Mucosa of rectum (tissue), 2 donors: ENCODE measurements around the gene KCTD11.
A peak's percentile ranks its signal among the peaks of the same experiment; 100 is the strongest.

Experiments used
- H3K27ac ChIP-seq, 2 donors: one replicate each; pipeline ENCODE4 v1.7.0; 2013; ENCODE audit warnings: inconsistent platforms in 2 of 2, low read depth in 2 of 2, low read length in 2 of 2
- H3K27me3 ChIP-seq, 2 donors: one replicate each; pipeline ENCODE4 v1.7.0; 2013; ENCODE audit warnings: low read length in 2 of 2; ENCODE audit not compliant: control insufficient read depth in 2 of 2, insufficient read depth in 2 of 2
- H3K36me3 ChIP-seq, 2 donors: one replicate each; pipeline ENCODE4 v1.7.0; 2013; ENCODE audit warnings: low read length in 2 of 2; ENCODE audit not compliant: control insufficient read depth in 2 of 2, insufficient read depth in 2 of 2
- H3K4me1 ChIP-seq, 2 donors: one replicate each; pipeline ENCODE4 v1.7.0; 2013; ENCODE audit warnings: low read length in 2 of 2, mild to moderate bottlenecking in 1 of 2; ENCODE audit not compliant: control insufficient read depth in 2 of 2, insufficient read depth in 2 of 2
- H3K4me3 ChIP-seq, 2 donors: one replicate each; pipeline ENCODE4 v1.7.0; 2013; ENCODE audit warnings: low read length in 2 of 2
- H3K9ac ChIP-seq, 2 donors: one replicate each; pipeline ENCODE4 v1.7.0; 2013; ENCODE audit warnings: low read length in 2 of 2, low read depth in 1 of 2, mild to moderate bottlenecking in 1 of 2
- H3K9me3 ChIP-seq, 2 donors: one replicate each; pipeline ENCODE4 v1.7.0; 2013; ENCODE audit warnings: low read length in 2 of 2; ENCODE audit not compliant: control insufficient read depth in 2 of 2
- donor health status: healthy.
- donor health status: Normal muscosa, but diverticular disease.

KCTD11 gene

GRCh38 chr17:7369825-7370224, 17.9 kb downstream of the KCTD11 start:
- Histone ChIP-seq H3K9me3 (no peaks in the 10 kb centered on the region), H3K36me3 (no peaks in the 10 kb centered on the region), H3K4me1 (no peaks in the 10 kb centered on the region), H3K9ac (no peak overlapping the region), H3K27me3 (no peaks in the 10 kb centered on the region), H3K27ac (no peak overlapping the region), H3K4me3 (no peak overlapping the region)

GRCh38 chr17:7370853-7371252, 18.9 kb downstream of the KCTD11 start:
- H3K27me3 ChIP-seq, result no peaks in the 10 kb centered on the region
- H3K4me1 ChIP-seq, result no peaks in the 10 kb centered on the region
- no peak overlapping the region for H3K9ac ChIP-seq
- no peaks in the 10 kb centered on the region for H3K9me3 ChIP-seq
- H3K27ac ChIP-seq, result no peak overlapping the region
- no peak overlapping the region for H3K4me3 ChIP-seq
- H3K36me3 ChIP-seq, result no peaks in the 10 kb centered on the region

- no peak overlapping the region for H3K27ac ChIP-seq
- no peaks in the 10 kb centered on the region for H3K27me3 ChIP-seq
- no peak overlapping the region for H3K9ac ChIP-seq
- H3K36me3 ChIP-seq, result no peaks in the 10 kb centered on the region
- no peaks in the 10 kb centered on the region for H3K9me3 ChIP-seq
- H3K4me1 ChIP-seq, result no peaks in the 10 kb centered on the region
- no peak overlapping the region for H3K4me3 ChIP-seq
Measured at GRCh38 chr17:7374353-7374752, 22.4 kb downstream of the KCTD11 start.

- no peak overlapping the region for H3K27ac ChIP-seq
- H3K9ac ChIP-seq, result no peak overlapping the region
- H3K9me3 ChIP-seq, result no peaks in the 10 kb centered on the region
- H3K27me3 ChIP-seq, result no peaks in the 10 kb centered on the region
- peaks cover 13 to 16% of the 10 kb centered on the region in 2 donors for H3K4me1 ChIP-seq
- no peak overlapping the region for H3K4me3 ChIP-seq
- H3K36me3 ChIP-seq, result no peaks in the 10 kb centered on the region
Measured at GRCh38 chr17:7379134-7379533, 27.2 kb downstream of the KCTD11 start.

- Histone ChIP-seq H3K9ac (peak overlapping the region; percentile 75 to 86), H3K27ac (peak overlapping the region; percentile 57 to 67), H3K4me3 (peak overlapping the region; percentile 69 to 77), H3K36me3 (peaks cover 4 to 5% of the 10 kb centered on the region in 2 donors), H3K9me3 (no peaks in the 10 kb centered on the region), H3K27me3 (no peaks in the 10 kb centered on the region), H3K4me1 (peaks cover 13 to 16% of the 10 kb centered on the region in 2 donors)
Measured at GRCh38 chr17:7380321-7380720, 28.4 kb downstream of the KCTD11 start.

GRCh38 chr17:7380855-7381683, 29.1 kb downstream of the KCTD11 start, which contains the start of gene TNK1:
TSS of gene TNK1 (plus strand) at chr17:7381089. CDS start at chr17:7382927, 1,838 bp downstream.
- Histone ChIP-seq H3K27me3 (no peaks in the 10 kb centered on the region), H3K27ac (peak within 1 kb of the TSS; percentile 57 to 67), H3K4me1 (peaks cover 13 to 16% of the 10 kb centered on the region in 2 donors), H3K9me3 (no peaks in the 10 kb centered on the region), H3K9ac (peak within 1 kb of the TSS; percentile 75 to 86), H3K36me3 (peaks cover 7 to 8% of the 10 kb centered on the region in 2 donors), H3K4me3 (peak within 1 kb of the TSS; percentile 69 to 77)

- Histone ChIP-seq H3K9ac (no peak overlapping the region), H3K4me1 (peaks cover 13 to 16% of the 10 kb centered on the region in 2 donors), H3K27me3 (no peaks in the 10 kb centered on the region), H3K9me3 (no peaks in the 10 kb centered on the region), H3K4me3 (no peak overlapping the region), H3K36me3 (peaks cover 10 to 19% of the 10 kb centered on the region in 2 donors), H3K27ac (no peak overlapping the region)
Measured at GRCh38 chr17:7382901-7383300, 30.9 kb downstream of the KCTD11 start.

GRCh38 chr17:7383371-7383741, 31.4 kb downstream of the KCTD11 start:
- H3K4me1 ChIP-seq, result peaks cover 13 to 16% of the 10 kb centered on the region in 2 donors
- H3K4me3 ChIP-seq, result peak overlapping the region; percentile 41 to 59
- H3K27ac ChIP-seq, result no peak overlapping the region
- peak overlapping the region in 1 of 2 donors; percentile 42 for H3K9ac ChIP-seq
- H3K36me3 ChIP-seq, result peaks cover 11 to 22% of the 10 kb centered on the region in 2 donors
- H3K9me3 ChIP-seq, result no peaks in the 10 kb centered on the region
- no peaks in the 10 kb centered on the region for H3K27me3 ChIP-seq

GRCh38 chr17:7383742-7384488, 32.0 kb downstream of the KCTD11 start:
- Histone ChIP-seq H3K9ac (peak overlapping the region in 1 of 2 donors; percentile 42), H3K36me3 (peaks cover 16 to 27% of the 10 kb centered on the region in 2 donors), H3K4me1 (peaks cover 13 to 16% of the 10 kb centered on the region in 2 donors), H3K27me3 (no peaks in the 10 kb centered on the region), H3K4me3 (peak overlapping the region; percentile 41 to 59), H3K27ac (no peak overlapping the region), H3K9me3 (no peaks in the 10 kb centered on the region)

GRCh38 chr17:7384489-7385081, 32.6 kb downstream of the KCTD11 start:
- peaks cover 13 to 16% of the 10 kb centered on the region in 2 donors for H3K4me1 ChIP-seq
- no peak overlapping the region for H3K27ac ChIP-seq
- peaks cover 22 to 33% of the 10 kb centered on the region in 2 donors for H3K36me3 ChIP-seq
- no peaks in the 10 kb centered on the region for H3K9me3 ChIP-seq
- peak overlapping the region in 1 of 2 donors; percentile 42 for H3K9ac ChIP-seq
- H3K4me3 ChIP-seq, result peak overlapping the region; percentile 41 to 59
- no peaks in the 10 kb centered on the region for H3K27me3 ChIP-seq
